CD4-positive, alpha-beta T cell treated with Interleukin-15 for 4 hours (primary cell): ENCODE data around the gene MYO7B.

Experiments used
- DNase-seq: peaks from one replicate; pipeline ENCODE4 v3.0.0-alpha.2; 2020; ENCODE audit warnings: low spot score

The MYO7B gene

GRCh38 chr2:127609818-127610217 is 74.3 kb downstream of the MYO7B start:
- DNase-seq, result no peak

DNA sequence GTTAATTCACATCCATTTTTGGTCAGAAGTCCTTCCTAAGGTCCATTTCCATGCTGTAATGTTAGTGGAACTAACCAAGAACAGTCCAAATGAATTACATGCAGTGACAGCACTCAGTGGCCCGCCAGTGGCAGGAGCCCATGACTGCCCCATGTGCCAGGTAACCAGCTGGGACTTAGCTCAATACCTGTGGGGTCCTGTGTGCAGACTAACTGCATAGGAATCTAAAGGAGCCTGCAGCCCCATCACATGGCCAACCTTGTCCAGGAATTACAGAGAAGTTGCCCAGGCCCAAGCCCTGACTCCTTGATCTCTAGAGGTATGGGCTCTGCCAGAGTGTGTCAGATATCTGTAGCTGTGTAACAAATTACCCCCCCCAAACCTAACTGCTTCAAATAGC is 75.1 kb downstream of the MYO7B start:
- DNase-seq, result no peak

DNA sequence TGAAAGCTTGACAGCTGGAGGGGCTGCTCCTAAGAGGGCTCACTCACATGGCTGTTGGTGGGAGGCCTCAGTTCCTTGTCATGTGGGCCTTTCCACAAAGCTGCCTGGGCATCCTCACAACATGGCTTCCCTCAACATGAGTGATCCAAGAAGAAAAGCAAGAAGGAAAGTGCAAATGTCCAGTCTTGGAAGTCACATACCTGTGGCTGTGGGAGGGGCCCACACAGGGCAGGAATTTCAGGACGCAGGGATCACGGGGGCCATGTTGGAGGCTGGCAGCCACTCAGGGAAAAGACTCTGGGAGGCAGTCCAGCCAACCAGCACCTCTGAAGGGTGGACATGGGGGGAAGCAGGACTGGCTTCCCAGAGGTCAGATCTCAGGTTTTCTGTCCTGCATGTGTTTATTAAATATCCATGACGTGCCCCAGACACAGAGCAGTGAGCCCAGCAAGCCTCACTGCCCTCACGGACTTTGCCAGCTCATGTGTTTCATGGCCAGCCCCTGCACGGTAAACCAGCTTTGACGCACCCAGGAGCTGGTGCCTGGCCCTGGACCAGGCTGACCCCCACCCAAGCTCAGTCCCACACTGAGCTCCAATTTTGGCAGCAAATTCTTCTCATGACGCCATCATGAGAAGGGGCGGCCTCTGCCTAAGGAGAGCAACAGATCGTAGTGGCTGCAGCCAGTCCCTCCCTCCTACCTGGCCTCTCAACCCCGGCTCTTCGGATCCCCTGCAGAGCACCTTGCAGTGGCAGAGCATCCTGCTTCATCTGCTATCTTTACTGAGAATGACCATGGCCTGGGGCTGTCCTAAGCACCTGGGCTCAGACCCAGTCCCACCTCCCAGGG is 75.8 kb downstream of the MYO7B start:
- no peak for DNase-seq

DNA sequence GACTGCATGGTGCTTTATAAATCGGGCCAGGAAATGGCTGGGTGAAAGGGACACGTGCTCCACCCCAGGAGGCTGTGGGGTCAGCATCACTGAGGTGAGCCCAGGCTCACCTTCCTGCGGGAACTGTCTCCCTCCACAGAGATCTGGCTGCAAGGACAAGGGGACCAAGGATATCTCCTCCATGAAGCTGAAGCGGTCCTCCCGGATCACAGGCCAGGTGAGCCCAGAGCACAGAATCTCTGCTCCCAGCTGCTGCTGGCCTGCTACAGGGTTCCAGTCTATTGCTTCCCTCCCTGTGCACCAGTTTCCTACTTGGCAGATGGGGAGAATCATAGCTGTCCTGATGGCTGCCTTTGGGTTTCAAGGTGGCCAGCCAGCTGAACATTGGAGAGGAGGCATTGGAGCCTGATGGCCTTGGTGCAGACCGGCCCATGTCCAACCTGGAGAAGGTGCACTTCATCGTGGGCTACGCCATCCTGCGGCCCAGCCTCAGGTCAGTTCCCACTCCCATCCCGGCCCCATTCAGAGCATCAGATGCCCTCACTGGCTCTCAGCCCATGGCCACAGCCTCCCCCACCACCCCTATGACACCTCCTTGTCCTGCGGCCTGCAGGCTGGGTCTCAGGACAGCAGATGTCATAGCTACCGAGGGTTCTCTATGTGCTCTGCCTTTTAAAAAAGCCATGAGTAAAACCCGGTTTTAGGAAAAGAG is 76.8 kb downstream of the MYO7B start:
- no peak for DNase-seq

DNA sequence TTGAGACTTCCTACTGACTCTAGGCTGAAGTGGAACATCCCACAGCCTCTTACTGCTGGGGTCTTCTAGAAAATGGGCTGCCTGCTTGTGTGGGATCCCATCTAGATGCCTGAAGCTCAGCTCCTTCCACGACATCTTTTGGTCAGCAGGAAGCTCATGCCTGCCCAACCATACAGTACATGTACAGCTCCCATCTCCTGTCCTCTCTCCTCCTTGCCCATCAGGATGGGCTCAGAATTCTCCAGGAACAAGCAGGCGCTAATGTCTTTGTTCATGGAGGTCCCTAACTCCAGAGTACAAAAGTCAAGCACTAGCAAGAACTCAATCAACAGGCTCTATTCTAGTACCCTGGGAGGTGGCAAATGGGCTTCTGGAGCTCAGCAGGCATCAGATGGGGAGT is 78.8 kb downstream of the MYO7B start:
- no peak for DNase-seq

DNA sequence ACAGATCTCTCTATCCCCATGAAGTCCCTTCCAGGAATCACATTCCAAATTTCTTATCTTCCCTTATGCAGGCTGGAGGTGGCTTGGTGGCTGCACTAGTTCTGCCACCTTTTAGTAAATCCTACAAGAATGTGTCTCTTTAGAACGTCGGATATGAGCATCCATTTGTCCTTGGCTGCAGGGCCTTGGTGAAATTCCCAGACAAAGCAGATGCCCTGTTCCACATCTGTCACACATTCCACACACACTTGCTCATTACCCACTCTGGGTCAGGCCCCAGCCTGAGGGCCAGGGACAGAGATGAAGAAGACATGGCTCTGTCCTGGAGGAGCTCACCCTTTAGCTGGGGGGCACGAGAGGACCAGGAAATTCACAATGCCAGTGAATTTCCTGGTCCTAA is 79.2 kb downstream of the MYO7B start:
- DNase-seq, result no peak

- DNase-seq, result no peak
Measured at GRCh38 chr2:127615511-127616166, 80.2 kb downstream of the MYO7B start.

DNA sequence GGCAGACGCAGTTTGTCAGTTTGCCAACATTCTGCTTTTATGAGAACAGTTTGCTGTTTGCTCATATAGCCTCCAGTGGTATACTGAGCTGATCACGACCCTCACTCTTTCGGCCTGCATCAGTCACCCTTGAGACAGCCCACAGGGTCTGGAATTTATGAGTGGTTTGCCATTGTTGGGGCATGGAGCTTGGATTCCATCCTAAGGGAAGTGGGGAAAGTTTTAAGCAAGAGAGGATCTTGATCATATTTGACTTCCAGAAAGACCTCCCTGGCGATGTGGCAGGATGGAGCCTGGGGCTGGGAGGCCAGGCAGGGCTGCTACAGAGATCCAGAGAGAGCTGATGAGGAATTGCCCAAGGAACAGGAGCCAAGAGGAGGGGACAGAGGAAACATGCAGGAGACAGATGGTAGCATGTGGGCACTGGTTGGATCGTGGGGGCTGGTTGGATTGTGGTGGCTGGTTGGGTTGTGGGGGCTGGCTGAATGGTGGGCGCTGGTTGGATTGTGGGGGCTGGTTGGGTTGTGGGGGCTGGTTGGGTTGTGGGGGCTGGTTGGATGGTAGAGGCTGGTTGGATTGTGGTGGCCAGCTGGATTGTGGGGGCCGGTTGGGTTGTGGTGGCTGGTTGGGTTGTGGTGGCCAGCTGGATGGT is 83.2 kb downstream of the MYO7B start:
- no peak for DNase-seq

DNA sequence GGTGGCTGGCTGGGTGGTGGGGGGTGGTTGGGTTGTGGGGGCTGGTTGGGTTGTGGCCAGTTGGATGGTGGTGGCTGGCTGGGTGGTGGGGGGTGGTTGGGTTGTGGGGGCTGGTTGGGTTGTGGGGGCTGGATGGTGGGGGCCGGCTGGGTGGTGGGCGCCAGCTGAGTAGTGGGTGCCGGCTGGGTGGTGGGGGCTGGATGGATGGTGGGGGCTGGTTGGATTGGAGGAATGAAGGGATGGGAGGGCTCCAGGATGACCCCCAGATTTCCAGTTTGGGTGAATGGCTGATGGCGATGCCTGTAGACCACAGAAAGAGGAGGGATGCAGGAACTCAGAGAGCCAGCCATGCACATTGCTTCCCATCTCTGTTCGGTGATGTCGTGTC is 83.7 kb downstream of the MYO7B start:
- no peak for DNase-seq

- DNase-seq, result no peak
Measured at GRCh38 chr2:127619877-127620705, 84.6 kb downstream of the MYO7B start.

DNA sequence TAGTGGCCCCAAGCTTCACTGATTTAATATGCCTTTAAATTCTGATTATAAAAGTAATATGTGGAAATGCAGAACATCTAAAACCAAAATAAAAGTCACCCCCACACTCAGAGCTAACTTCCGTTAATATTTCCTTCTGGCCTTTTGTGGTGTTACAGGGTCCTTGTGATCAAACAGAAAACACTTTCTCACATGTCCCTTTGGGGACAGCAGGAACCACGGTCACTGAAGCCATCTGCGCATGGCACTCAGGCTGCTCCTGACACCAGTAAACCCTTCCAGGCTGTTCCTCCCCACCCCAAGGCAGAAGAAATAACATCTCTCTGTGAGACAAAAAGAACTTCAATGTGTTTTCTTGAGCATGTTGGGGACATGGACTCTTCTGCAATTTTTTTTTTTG is 85.4 kb downstream of the MYO7B start:
- DNase-seq, result no peak

GRCh38 chr2:127621981-127622431 is 86.5 kb downstream of the MYO7B start:
- no peak for DNase-seq

- no peak for DNase-seq
Measured at GRCh38 chr2:127622561-127623387, 87.3 kb downstream of the MYO7B start.

GRCh38 chr2:127623388-127624319 is 88.2 kb downstream of the MYO7B start:
- no peak for DNase-seq

- DNase-seq, result no peak
Measured at GRCh38 chr2:127624320-127624755, 88.9 kb downstream of the MYO7B start.

DNA sequence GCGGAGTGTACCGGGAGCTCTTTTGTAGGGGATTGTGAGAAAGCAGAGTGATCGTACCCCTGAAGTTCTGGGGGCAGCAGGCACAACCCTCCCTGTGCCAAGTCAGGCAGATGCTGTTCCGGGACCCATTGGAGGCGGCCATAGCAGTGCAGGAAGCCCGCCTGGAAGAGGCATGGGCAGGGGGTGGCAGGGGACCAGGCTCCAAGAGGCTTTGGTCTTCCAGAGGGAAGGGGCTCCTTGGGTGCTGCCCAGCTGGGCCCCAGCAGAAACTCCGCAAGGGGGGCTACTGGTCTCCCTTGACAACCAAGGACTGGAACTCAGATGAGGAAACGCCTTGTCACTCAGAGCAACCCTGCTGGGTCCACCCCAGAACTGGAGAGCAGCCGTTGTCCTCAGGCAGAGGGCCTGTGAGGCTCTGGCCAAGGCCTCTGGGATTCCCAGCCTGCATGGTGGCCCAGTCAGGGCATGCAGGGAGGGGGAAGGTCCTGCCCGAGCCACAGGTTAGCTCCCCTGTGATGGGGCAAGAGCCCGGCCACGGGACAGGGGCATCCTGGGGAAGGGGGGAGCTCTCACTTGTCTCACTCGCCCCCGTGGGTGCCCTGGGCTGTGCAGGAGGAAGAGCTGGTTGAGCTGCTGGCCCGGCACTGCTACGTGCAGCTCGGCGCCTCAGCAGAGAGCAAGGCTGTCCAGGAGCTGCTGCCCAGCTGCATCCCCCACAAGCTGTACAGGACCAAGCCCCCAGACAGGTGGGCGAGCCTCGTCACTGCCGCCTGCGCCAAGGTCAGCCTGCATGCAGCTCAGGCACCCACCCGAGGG is 89.5 kb downstream of the MYO7B start:
- no peak for DNase-seq

DNA sequence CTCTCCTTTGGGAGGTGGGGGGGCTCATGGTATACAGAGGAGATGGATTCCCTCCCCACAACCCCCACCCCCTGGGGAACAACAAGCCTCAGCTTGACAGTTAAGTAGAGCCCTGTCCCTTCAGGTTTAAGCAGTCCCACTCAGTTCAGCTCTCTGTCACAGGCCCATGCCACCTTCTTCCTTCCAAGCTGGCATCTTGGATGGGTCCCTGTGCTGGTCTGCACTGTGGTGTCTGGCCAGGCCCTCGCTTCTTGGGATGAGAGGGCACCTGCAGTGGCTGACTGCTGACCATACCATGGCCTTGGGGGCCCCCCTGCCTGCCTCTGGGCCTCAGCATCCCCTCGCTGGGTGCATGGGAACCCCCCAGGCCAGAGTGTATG is 90.1 kb downstream of the MYO7B start:
- DNase-seq, result no peak

DNA sequence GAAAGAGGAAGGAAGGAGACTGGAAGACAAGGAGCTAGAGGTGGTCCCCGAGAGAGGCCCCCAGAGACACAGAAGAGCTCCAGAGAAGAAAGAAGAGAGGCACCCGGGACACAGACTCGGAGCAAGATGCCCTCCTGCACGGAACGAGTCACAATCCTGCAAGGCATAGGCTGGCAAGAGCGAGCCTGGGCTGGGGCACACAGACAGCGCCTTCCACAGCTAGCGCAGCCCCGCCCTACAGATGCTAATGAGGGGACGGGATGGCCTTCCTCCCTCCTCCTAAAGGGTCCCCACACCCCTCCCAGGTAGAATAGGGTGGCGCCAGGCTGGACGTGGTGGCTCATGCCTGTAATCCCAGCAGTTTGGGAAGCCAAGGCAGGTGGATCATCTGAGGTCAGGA is 90.7 kb downstream of the MYO7B start:
- no peak for DNase-seq
